ENCODE data around the gene SLC25A25.

Gene SLC25A25

DNA sequence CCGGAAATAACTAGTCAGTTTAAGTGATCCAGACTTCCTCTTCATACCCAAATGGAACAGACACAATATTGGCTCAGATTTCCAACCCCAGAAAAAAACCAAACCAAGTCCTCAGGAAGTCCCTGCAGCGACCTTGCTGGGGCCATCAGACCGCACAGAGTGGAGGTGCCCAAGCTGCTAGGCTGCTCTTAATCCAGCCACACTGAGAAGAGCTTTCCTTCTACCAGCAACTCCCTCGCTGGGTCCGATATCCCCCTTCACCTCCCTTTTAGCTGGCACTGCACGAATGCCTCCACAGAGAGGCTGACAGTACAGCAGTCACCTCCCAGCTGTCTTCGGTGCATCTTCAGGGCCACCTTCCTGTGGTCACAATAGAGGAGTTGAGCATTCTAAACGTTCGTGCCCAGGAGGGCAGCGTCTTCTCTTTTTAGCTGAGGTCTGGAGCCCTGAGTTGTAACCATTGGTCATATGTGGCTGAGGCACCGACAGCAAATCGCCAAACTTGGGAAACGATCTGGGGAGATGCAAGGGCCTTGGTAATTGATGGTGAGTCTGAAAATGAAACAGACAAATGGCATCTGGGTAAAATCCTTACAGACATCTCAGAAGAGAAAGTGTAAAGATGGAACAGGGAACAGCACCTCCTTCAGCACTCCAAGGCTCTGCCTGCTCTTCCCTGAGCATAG is 6.6 kb upstream of the SLC25A25 start:
- no peak overlapping the region for H3K4me3 ChIP-seq (ENCODE audit: low read depth, low read length)
- TF ChIP-seq, protein P1, sequence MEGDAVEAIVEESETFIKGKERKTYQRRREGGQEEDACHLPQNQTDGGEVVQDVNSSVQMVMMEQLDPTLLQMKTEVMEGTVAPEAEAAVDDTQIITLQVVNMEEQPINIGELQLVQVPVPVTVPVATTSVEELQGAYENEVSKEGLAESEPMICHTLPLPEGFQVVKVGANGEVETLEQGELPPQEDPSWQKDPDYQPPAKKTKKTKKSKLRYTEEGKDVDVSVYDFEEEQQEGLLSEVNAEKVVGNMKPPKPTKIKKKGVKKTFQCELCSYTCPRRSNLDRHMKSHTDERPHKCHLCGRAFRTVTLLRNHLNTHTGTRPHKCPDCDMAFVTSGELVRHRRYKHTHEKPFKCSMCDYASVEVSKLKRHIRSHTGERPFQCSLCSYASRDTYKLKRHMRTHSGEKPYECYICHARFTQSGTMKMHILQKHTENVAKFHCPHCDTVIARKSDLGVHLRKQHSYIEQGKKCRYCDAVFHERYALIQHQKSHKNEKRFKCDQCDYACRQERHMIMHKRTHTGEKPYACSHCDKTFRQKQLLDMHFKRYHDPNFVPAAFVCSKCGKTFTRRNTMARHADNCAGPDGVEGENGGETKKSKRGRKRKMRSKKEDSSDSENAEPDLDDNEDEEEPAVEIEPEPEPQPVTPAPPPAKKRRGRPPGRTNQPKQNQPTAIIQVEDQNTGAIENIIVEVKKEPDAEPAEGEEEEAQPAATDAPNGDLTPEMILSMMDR (IDR thresholded peaks at IDR 0.05; ENCODE audit: low read depth, low read length), result no peak

DNA sequence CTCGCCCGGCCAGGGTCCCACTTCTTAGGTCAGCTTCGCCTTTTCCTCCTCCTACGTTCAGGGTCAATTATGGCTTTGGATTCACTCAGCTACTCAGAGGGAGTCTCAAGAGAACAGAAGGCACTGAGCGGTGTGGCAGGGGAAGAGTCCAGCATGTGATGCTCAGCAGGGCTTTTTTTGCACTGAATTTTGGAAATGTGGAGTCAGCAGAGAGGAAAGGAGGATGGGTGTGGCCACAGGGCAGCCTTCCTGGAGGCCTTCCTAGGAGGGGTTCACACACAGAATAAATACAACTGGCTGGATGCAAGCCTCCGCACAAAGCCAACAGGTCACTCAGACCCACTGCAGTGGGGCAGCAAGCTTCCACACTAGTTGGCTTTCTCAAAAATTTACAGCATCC is 5.8 kb upstream of the SLC25A25 start:
- TF ChIP-seq, protein P1 (IDR thresholded peaks at IDR 0.05; ENCODE audit: low read depth, low read length), result no peak
- no peak overlapping the region for H3K4me3 ChIP-seq (ENCODE audit: low read depth, low read length)

DNA sequence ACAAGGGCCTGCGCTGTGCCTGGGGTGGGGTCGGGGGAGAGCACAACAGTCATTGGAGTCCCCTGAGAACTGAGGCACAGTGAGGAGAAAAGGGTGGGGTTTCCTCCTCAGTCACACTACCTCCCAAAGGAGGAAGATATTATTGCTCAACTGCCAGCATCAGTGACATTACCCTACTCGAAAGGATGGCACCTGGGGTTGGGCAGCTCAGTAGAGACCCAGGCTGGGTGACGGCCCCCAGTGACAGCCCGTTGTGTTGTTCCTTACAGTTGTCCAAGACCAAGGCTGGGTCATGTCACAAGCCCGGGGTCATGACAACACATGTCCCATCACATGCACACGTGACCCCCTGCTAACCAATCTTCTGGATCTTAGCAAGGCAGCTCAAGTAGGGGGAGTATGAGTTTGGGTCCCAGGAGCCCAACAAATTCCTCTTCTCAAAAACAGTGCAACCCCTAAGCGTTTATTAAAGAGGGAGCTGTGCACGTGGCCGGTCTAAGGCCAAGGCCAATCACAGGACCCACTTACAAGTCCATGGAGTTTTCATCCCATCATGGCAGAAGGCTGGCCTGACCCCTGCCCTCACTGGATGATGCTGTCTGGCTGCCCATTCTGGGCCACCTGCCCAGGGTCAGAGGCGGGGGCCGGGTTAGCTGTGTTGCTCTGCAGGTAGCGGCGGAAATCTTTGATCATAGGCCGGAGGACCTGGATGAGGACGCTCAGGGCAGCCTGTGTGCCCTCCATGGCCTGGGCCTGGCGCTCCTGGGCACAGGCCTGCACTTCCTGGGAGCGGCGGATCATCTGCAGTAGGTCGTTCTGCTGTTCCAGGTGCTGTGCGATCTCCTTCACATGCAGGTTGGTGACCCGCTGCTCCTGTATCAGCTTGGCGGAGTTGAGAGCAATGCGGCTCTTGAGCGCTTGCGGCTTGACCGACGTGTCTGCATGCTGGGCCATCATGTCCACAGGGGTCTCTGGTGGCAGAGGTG is 4.9 kb upstream of the SLC25A25 start:
- no peak overlapping the region for H3K4me3 ChIP-seq (ENCODE audit: low read depth, low read length)
- TF ChIP-seq, protein P1 (IDR thresholded peaks at IDR 0.05; ENCODE audit: low read depth, low read length), result no peak

DNA sequence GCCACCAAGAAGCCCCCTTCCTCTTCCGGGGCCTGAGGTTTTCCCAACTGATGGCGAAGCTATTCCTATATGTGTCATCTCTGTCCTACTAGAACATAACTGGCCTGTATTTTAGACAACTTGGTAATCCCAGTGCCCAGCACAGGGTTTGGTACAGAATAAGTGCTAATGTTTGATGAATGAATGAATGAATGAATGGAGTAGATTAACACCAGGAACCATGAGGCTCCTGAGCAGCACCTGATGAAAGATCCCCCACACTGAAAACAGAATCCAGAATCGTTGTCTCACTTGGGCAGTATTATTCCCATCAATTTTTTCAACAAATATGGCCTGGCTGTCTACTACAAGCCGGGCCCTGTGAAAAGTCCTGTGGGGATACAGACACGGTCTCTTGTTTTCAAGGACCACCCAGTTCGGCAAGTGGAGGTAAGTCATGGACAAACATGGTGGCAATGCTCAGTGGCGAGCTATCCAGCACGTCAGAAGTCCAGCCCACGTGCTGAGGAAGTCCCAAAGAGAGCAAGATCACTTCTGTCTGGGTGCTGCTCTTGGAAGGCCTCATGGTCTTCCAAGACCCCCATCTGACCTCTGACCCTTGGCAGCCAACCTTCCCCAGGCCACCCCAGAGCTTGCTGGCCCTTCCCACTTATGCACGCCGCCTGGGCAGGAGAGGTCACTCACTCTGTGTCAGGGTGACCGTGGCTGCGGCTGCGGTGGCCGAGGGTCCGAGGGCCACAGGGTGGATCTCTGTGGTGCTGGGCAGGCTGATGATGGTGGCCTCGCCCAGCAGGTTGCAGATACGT is 1.9 kb upstream of the SLC25A25 start:
- TF ChIP-seq, protein P1 (IDR thresholded peaks at IDR 0.05; ENCODE audit: low read depth, low read length), result no peak

DNA sequence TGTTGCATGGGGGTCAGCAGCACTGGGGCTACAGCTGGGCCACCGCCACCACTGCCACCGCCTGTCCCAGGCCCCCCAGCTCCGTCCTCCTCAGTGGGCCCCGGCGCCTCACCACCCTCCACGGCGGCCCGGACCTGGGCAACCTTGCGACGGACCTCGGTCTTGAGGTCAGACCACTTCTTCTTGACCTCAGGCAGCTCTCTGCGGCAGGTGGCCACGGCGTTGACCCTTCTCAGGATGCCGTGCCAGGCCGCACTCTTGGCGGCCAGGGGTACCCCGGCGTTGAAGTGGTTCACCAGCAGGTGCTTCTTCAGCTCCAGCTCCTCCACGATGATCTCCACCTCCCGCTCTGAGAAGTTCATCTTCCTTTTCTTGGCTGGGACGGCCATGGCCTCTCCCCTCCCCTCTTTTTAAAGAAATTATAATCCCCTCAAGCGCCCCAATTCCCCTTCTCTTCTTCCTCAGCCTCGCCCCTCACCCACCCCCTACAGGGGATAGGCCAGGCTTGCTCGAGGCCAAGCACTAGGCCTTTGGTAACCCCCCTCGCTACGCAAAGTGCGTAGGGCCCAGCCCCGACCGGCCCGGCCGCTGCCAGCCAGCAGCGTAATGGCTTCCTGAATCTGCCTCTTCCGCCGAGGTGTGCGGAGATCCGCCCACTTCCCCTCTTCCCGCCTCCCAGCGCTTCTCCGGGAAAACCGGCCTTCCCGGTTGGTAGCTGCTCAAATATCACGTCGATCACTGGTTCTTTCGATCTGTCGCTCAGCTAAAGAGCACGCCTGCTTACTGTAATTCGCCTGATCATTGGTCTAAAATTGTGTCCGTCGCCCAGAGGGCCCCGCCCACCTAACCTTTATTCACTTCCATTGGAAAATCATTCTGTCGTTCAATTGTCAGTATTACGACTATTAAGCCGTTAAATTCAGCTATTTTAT is 1.1 kb upstream of the SLC25A25 start, which contains the start of gene NAIF1:
Gene NAIF1 (minus strand): TSS at position 608 of the 932 bp plus-strand sequence. CDS start 219 bp downstream, at position 389.
- H3K4me3 ChIP-seq (ENCODE audit: low read depth, low read length), result peak within 1 kb of the TSS; percentile 89
- TF ChIP-seq, protein P1 (IDR thresholded peaks at IDR 0.05; ENCODE audit: low read depth, low read length), result no peak

More for the DNA sequence above, 1.9 kb upstream of the SLC25A25 start:
- peak overlapping the region; percentile 59 for H3K4me3 ChIP-seq (ENCODE audit: low read depth, low read length)
